GM18907 (cell line): ENCODE data around the gene LUC7L.
"Not testable (repeated sequence)": the region's sequence is repeated elsewhere in the genome, so short reads cannot be mapped to it uniquely, and the experiment has no call there.

Experiments used
- ATAC-seq: cut with Tn5 transposase; IDR thresholded peaks from one replicate; pipeline ENCODE4 v1.9.1; 2021; ENCODE audit warnings: mild to moderate bottlenecking, moderate library complexity; ENCODE audit not compliant: unreplicated experiment

Gene LUC7L

GRCh38 chr16:183005-183404, 46.2 kb downstream of the LUC7L start:
- ATAC-seq, result no peak

- no peak for ATAC-seq
These were observed 47.7 kb downstream of the LUC7L start for GRCh38 chr16:181565-182021.

GRCh38 chr16:180681-181564, 48.3 kb downstream of the LUC7L start:
- peak; percentile 56 for ATAC-seq

GRCh38 chr16:180101-180675, 49.1 kb downstream of the LUC7L start, which contains the start of gene HBQ1:
Gene HBQ1, plus strand, starts transcription at chr16:180459. Its CDS starts 28 bp downstream, at chr16:180487.
- no peak for ATAC-seq

GRCh38 chr16:179211-180092, 49.8 kb downstream of the LUC7L start:
- ATAC-seq, result no peak

GRCh38 chr16:178668-179015, 50.6 kb downstream of the LUC7L start:
- no peak for ATAC-seq

- no peak for ATAC-seq
These were observed 51.1 kb downstream of the LUC7L start for GRCh38 chr16:177981-178667.

GRCh38 chr16:177394-177822, 51.8 kb downstream of the LUC7L start:
- no peak for ATAC-seq

- ATAC-seq, result not testable (repeated sequence)
These were observed 52.5 kb downstream of the LUC7L start, which contains the start of gene HBA1 for GRCh38 chr16:176477-177382. Gene HBA1, plus strand, starts transcription at chr16:176680. Its CDS starts 37 bp downstream, at chr16:176717.

- not testable (repeated sequence) for ATAC-seq
These were observed 53.2 kb downstream of the LUC7L start for GRCh38 chr16:176006-176405.

- no peak for ATAC-seq
These were observed 54.0 kb downstream of the LUC7L start for GRCh38 chr16:175011-175949.

- not testable (repeated sequence) for ATAC-seq
These were observed 55.1 kb downstream of the LUC7L start for GRCh38 chr16:173928-174769.

- ATAC-seq, result not testable (repeated sequence)
These were observed 55.9 kb downstream of the LUC7L start for GRCh38 chr16:173211-173854.

- not testable (repeated sequence) for ATAC-seq
These were observed 56.8 kb downstream of the LUC7L start, which contains the start of gene HBA2 for GRCh38 chr16:172374-172941. Gene HBA2, plus strand, starts transcription at chr16:172876. Its CDS starts 37 bp downstream, at chr16:172913.

- no peak for ATAC-seq
These were observed 58.5 kb downstream of the LUC7L start for GRCh38 chr16:170788-171187.

- not testable (repeated sequence) for ATAC-seq
These were observed 59.2 kb downstream of the LUC7L start for GRCh38 chr16:170088-170507.
